ENCODE measurements around the gene C12orf57. TPM values are rescaled to one million over a fixed set of nuclear protein-coding genes. Genes with fewer than 3 reads are reported as not detected.

The C12orf57 gene
- polyA plus RNA-seq, 1 donor (not counting 4 experiments of a cell fraction or from before 2014, with no cell fraction given), result 137 TPM

- dilution Hi-C loops (cut with MboI; ENCODE audit: extremely low pct_ligation_motif_present, low sequenced_read_pairs), result no loop called here
- no peak for DNase-seq (ENCODE audit: low read depth, low spot score)
Observed at GRCh38 chr12:6956021-6956727, 12.4 kb downstream of the C12orf57 start.

GRCh38 chr12:6957151-6957701 is 13.4 kb downstream of the C12orf57 start:
- H3K4me3 ChIP-seq (ENCODE audit: control insufficient read depth in 2 of 3, extremely low read depth in 1 of 3, insufficient read depth in 2 of 3, low read depth in 1 of 3, low read length in 3 of 3), result no peak overlapping the region
- H3K4me1 ChIP-seq (ENCODE audit: control insufficient read depth, extremely low read depth, insufficient read depth, low read length), result peaks cover 28% of the 10 kb centered on the region
- dilution Hi-C loops (cut with MboI; ENCODE audit: extremely low pct_ligation_motif_present, low sequenced_read_pairs), result no loop called here
- no peaks in the 10 kb centered on the region for H4K20me1 ChIP-seq (ENCODE audit: control insufficient read depth, extremely low read depth, insufficient read depth, low read length)
- H3K79me2 ChIP-seq (ENCODE audit: control insufficient read depth, insufficient read depth, low read length), result no peaks in the 10 kb centered on the region
- H3K9me3 ChIP-seq (ENCODE audit: control insufficient read depth, low read depth, low read length), result no peaks in the 10 kb centered on the region
- H2AFZ ChIP-seq (ENCODE audit: control insufficient read depth, low read length), result no peak overlapping the region
- no peak for FAIRE-seq
- no peak overlapping the region for H3K27ac ChIP-seq (ENCODE audit: control insufficient read depth, insufficient read depth, low read length)
- H3K9ac ChIP-seq (ENCODE audit: control insufficient read depth, extremely low read depth, insufficient read depth, low read length), result no peak overlapping the region
- H3K4me2 ChIP-seq (ENCODE audit: control insufficient read depth, extremely low read depth, insufficient read depth, low read depth, low read length), result no peak overlapping the region
- no peak for DNase-seq (ENCODE audit: low read depth, low spot score)
- TF ChIP-seq CTCF (optimal IDR thresholded peaks at IDR 0.05 in 1 of 3, IDR thresholded peaks at IDR 0.05 in 1 of 3, conservative IDR thresholded peaks at IDR 0.05 in 1 of 3; ENCODE audit: extremely low read depth in 1 of 3, insufficient read depth in 2 of 3, low read length in 3 of 3) (no peak), EZH2 (IDR thresholded peaks at IDR 0.05; ENCODE audit: low read length) (no peak)
- no peaks in the 10 kb centered on the region for H3K9me1 ChIP-seq (ENCODE audit: control insufficient read depth, extremely low read depth, insufficient read depth, low read length)
- H3K27me3 ChIP-seq (ENCODE audit: control insufficient read depth, extremely low read depth, insufficient read depth, low read length), result no peaks in the 10 kb centered on the region
- peaks cover 0 to 1% of the 10 kb centered on the region in 2 experiments for H3K36me3 ChIP-seq (ENCODE audit: control insufficient read depth in 2 of 2, extremely low read depth in 1 of 2, insufficient read depth in 2 of 2, low read length in 2 of 2)

More at GRCh38 chr12:6956021-6956727, 12.4 kb downstream of the C12orf57 start:
- no peak overlapping the region for H3K4me2 ChIP-seq (ENCODE audit: control insufficient read depth, extremely low read depth, insufficient read depth, low read depth, low read length)
- TF ChIP-seq CTCF (optimal IDR thresholded peaks at IDR 0.05 in 1 of 3, IDR thresholded peaks at IDR 0.05 in 1 of 3, conservative IDR thresholded peaks at IDR 0.05 in 1 of 3; ENCODE audit: extremely low read depth in 1 of 3, insufficient read depth in 2 of 3, low read length in 3 of 3), result no peak
- TF ChIP-seq EZH2 (IDR thresholded peaks at IDR 0.05; ENCODE audit: low read length), result no peak
- H2AFZ ChIP-seq (ENCODE audit: control insufficient read depth, low read length), result no peak overlapping the region
- no peaks in the 10 kb centered on the region for H3K9me1 ChIP-seq (ENCODE audit: control insufficient read depth, extremely low read depth, insufficient read depth, low read length)
- no peak overlapping the region for H3K4me3 ChIP-seq (ENCODE audit: control insufficient read depth in 2 of 3, extremely low read depth in 1 of 3, insufficient read depth in 2 of 3, low read depth in 1 of 3, low read length in 3 of 3)
- no peak overlapping the region for H3K27ac ChIP-seq (ENCODE audit: control insufficient read depth, insufficient read depth, low read length)
- H3K79me2 ChIP-seq (ENCODE audit: control insufficient read depth, insufficient read depth, low read length), result no peaks in the 10 kb centered on the region
- no peaks in the 10 kb centered on the region for H3K27me3 ChIP-seq (ENCODE audit: control insufficient read depth, extremely low read depth, insufficient read depth, low read length)
- H3K9ac ChIP-seq (ENCODE audit: control insufficient read depth, extremely low read depth, insufficient read depth, low read length), result no peak overlapping the region
- no peaks in the 10 kb centered on the region for H4K20me1 ChIP-seq (ENCODE audit: control insufficient read depth, extremely low read depth, insufficient read depth, low read length)
- FAIRE-seq, result no peak
- peaks cover 0 to 1% of the 10 kb centered on the region in 2 experiments for H3K36me3 ChIP-seq (ENCODE audit: control insufficient read depth in 2 of 2, extremely low read depth in 1 of 2, insufficient read depth in 2 of 2, low read length in 2 of 2)
- peaks cover 18% of the 10 kb centered on the region for H3K4me1 ChIP-seq (ENCODE audit: control insufficient read depth, extremely low read depth, insufficient read depth, low read length)
- H3K9me3 ChIP-seq (ENCODE audit: control insufficient read depth, low read depth, low read length), result no peaks in the 10 kb centered on the region
